Measurements from ENCODE around the gene DCD.

- TF ChIP-seq NFRKB (IDR thresholded peaks at IDR 0.05): no peak
- TF ChIP-seq FOXA1 (IDR thresholded peaks at IDR 0.05): no peak
- TF ChIP-seq ARNT (IDR thresholded peaks at IDR 0.05): no peak
- TF ChIP-seq FOXK2 (IDR thresholded peaks at IDR 0.05): no peak
- no peak for TF ChIP-seq PKNOX1 (IDR thresholded peaks at IDR 0.05)
- no peak for TF ChIP-seq FOXM1 (IDR thresholded peaks at IDR 0.05; ENCODE audit: borderline replicate concordance)
- TF ChIP-seq TARDBP (IDR thresholded peaks at IDR 0.05): no peak
- TF ChIP-seq SP1 (IDR thresholded peaks at IDR 0.05): no peak
- no peak for TF ChIP-seq ELF4 (IDR thresholded peaks at IDR 0.05)
These were observed 44.2 kb upstream of the DCD start for GRCh38 chr12:54692353-54692752.
